SK-N-SH (cell line): ENCODE results near the gene AADACL4. TPM values are rescaled to one million over a fixed set of nuclear protein-coding genes. Genes with fewer than 3 reads are reported as not detected.

Experiments used
- CTCF ChIA-PET: fragments of 300-600, 350-600 bp; formaldehyde crosslinking; extraction: SDS; loops from one replicate; lab custom pipeline; 2021; lab: Yijun Ruan, JAX
- POLR2A ChIA-PET: fragments of 350-600 bp; sonication (Branson Sonifier 250); formaldehyde crosslinking; extraction: SDS; loops from one replicate; lab custom pipeline; 2020; ENCODE audit warnings: antibody characterized with exemption, inconsistent platforms; lab: Yijun Ruan, JAX
- DNase-seq: peaks from one replicate; pipeline ENCODE4 v3.0.0; 2012
- H2AFZ ChIP-seq: fragments of 200-600 bp; sonication (generic); 2 replicates; pipeline ENCODE4 v1.8.1; 2016; ENCODE audit warnings: antibody characterized with exemption, mild to moderate bottlenecking, low read depth
- H3F3A ChIP-seq: fragments of 200-600 bp; sonication (generic); replicated peaks from 2 replicates; pipeline ENCODE3; 2016; ENCODE audit warnings: antibody characterized with exemption, mild to moderate bottlenecking; ENCODE audit not compliant: insufficient read depth
- H3K27ac ChIP-seq, 2 experiments: fragments of 200-500 bp in 1 of 2; fragments of 200-600 bp in 1 of 2; sonication (Bioruptor generic) in 1 of 2; sonication (generic), shearing (Covaris generic) in 1 of 2; 2 replicates each; pipeline versions ENCODE4 v1.5.1 to v1.6.1; 2014 to 2016; ENCODE audit warnings: low read depth in 2 of 2, inconsistent platforms in 1 of 2, low read length in 1 of 2, mild to moderate bottlenecking in 1 of 2, mixed read lengths in 1 of 2
- H3K27me3 ChIP-seq: fragments of 200-600 bp; sonication (generic), shearing (Covaris generic); 2 replicates; pipeline ENCODE4 v1.6.1; 2016; ENCODE audit warnings: mixed run types; ENCODE audit not compliant: insufficient read depth
- H3K36me3 ChIP-seq, 2 experiments: fragments of 200-500 bp in 1 of 2; fragments of 200-600 bp in 1 of 2; sonication (Bioruptor generic) in 1 of 2; sonication (generic) in 1 of 2; replicated peaks in 1 of 2; 2 replicates each; pipeline versions ENCODE3 to v1.5.1; 2014 to 2016; ENCODE audit warnings: low read length in 1 of 2, mild to moderate bottlenecking in 1 of 2; ENCODE audit not compliant: insufficient read depth in 2 of 2, control insufficient read depth in 1 of 2
- H3K4me1 ChIP-seq, 2 experiments: fragments of 200-500 bp in 1 of 2; fragments of 200-600 bp in 1 of 2; sonication (Bioruptor generic) in 1 of 2; sonication (generic), shearing (Covaris generic) in 1 of 2; 2 replicates each; pipeline versions ENCODE4 v1.5.1 to v1.6.1; 2014 to 2016; ENCODE audit warnings: low read depth in 1 of 2, low read length in 1 of 2, mixed run types in 1 of 2; ENCODE audit not compliant: insufficient read depth in 2 of 2, control insufficient read depth in 1 of 2
- H3K4me2 ChIP-seq: fragments of 200-600 bp; sonication (generic), shearing (Covaris generic); 2 replicates; pipeline ENCODE4 v1.6.1; 2017; ENCODE audit warnings: mixed run types
- H3K4me3 ChIP-seq, 2 experiments: fragments of 200-500 bp in 1 of 2; fragments of 200-600 bp in 1 of 2; sonication (Bioruptor generic) in 1 of 2; sonication (generic), shearing (Covaris generic) in 1 of 2; 2 replicates each; pipeline versions ENCODE4 v1.5.1 to v1.8.1; 2014 to 2016; ENCODE audit warnings: low read depth in 2 of 2, inconsistent platforms in 1 of 2, low read length in 1 of 2, mild to moderate bottlenecking in 1 of 2, mixed read lengths in 1 of 2, moderate library complexity in 1 of 2
- H3K79me2 ChIP-seq: fragments of 200-600 bp; sonication (generic); 2 replicates; pipeline ENCODE4 v1.8.1; 2017; ENCODE audit warnings: mild to moderate bottlenecking; ENCODE audit not compliant: insufficient read depth
- H3K9ac ChIP-seq: fragments of 200-600 bp; sonication (generic); 2 replicates; pipeline ENCODE4 v1.6.1; 2017; ENCODE audit warnings: mixed run types
- H3K9me2 ChIP-seq: fragments of 200-600 bp; sonication (generic); 2 replicates; pipeline ENCODE4 v1.6.1; 2017; ENCODE audit warnings: mixed run types
- H3K9me3 ChIP-seq: fragments of 200-600 bp; sonication (generic); 2 replicates; pipeline ENCODE4 v1.6.1; 2017; ENCODE audit warnings: mixed run types, mild to moderate bottlenecking, moderate library complexity
- H4K20me1 ChIP-seq: fragments of 200-600 bp; sonication (generic); 2 replicates; pipeline ENCODE4 v1.6.1; 2017; ENCODE audit warnings: mild to moderate bottlenecking, mixed run types; ENCODE audit not compliant: insufficient read depth
- EP300 ChIP-seq, 2 experiments: IDR thresholded peaks; 2 replicates each; pipeline versions ENCODE4 v1.4.0 to v1.6.1; 2012; ENCODE audit warnings: borderline replicate concordance in 1 of 2, low read depth in 1 of 2, low read length in 1 of 2
- GABPA ChIP-seq: IDR thresholded peaks from 2 replicates; pipeline ENCODE4 v1.4.0; 2012; ENCODE audit warnings: low read depth, mild to moderate bottlenecking
- GATA2 ChIP-seq: sonication (generic); formaldehyde crosslinking; IDR thresholded peaks from 2 replicates; pipeline ENCODE4 v1.5.0; 2020; ENCODE audit warnings: mild to moderate bottlenecking, missing genetic modification reagents
- JUND ChIP-seq: IDR thresholded peaks from 2 replicates; pipeline ENCODE4 v1.4.0; 2012
- MXI1 ChIP-seq: IDR thresholded peaks from 2 replicates; pipeline ENCODE4 v1.6.1; 2012; ENCODE audit warnings: mild to moderate bottlenecking, low read depth, low read length, improper control_type of control experiment
- RCOR1 ChIP-seq: fragments of 150-350 bp; IDR thresholded peaks from 2 replicates; pipeline ENCODE4 v1.6.1; 2017; ENCODE audit warnings: antibody characterized with exemption, low read length
- TEAD4 ChIP-seq: IDR thresholded peaks from 2 replicates; pipeline ENCODE4 v1.4.0; 2012; ENCODE audit warnings: mild to moderate bottlenecking, borderline replicate concordance; ENCODE audit not compliant: insufficient read depth
- YY1 ChIP-seq: IDR thresholded peaks from 2 replicates; pipeline ENCODE4 v1.4.0; 2012; ENCODE audit warnings: low read depth, mild to moderate bottlenecking
- WGBS: methylation state at CpG from one replicate; pipeline ENCODE4 v1.1.6; 2017; ENCODE audit warnings: low lambda C conversion rate; 5-methylcytosine and 5-hydroxymethylcytosine counted together
- polyA plus RNA-seq, 3 experiments: library from polyadenylated mRNA; depleted of rRNA; stranded (reverse); fragments of >200 nt; gene quantifications; 2 replicates each; pipeline ENCODE4 v1.2.3, GENCODE V29; 2012
- TF ChIP-seq, protein P1 (sequence below): fragments of 150-350 bp; IDR thresholded peaks from 2 replicates; pipeline ENCODE4 v1.6.1; 2016; ENCODE audit warnings: mild to moderate bottlenecking, low read depth, low read length
- TF ChIP-seq, protein P2 (sequence below): IDR thresholded peaks from 2 replicates; pipeline ENCODE4 v1.4.0; 2012; ENCODE audit warnings: low read depth
- TF ChIP-seq, protein P3 (sequence below): IDR thresholded peaks from 2 replicates; pipeline ENCODE4 v1.4.0; 2012; ENCODE audit warnings: low read depth, borderline replicate concordance
- TF ChIP-seq, protein P4 (sequence below): fragments of 200-600 bp; sonication (generic); IDR thresholded peaks from 2 replicates; pipeline ENCODE4 v1.6.1; 2017; ENCODE audit warnings: antibody characterized with exemption, mild to moderate bottlenecking, moderate library complexity
- TF ChIP-seq, protein P5 (sequence below): IDR thresholded peaks from 2 replicates; pipeline ENCODE4 v1.6.1; 2012; ENCODE audit warnings: mild to moderate bottlenecking, low read depth, low read length, moderate library complexity
- TF ChIP-seq, protein P6 (sequence below): IDR thresholded peaks from 2 replicates; pipeline ENCODE4; 2012

AADACL4 gene
- polyA plus RNA-seq, 1 of the 3 experiments (the other 2 are of a cell fraction) = 0.59 TPM

DNA sequence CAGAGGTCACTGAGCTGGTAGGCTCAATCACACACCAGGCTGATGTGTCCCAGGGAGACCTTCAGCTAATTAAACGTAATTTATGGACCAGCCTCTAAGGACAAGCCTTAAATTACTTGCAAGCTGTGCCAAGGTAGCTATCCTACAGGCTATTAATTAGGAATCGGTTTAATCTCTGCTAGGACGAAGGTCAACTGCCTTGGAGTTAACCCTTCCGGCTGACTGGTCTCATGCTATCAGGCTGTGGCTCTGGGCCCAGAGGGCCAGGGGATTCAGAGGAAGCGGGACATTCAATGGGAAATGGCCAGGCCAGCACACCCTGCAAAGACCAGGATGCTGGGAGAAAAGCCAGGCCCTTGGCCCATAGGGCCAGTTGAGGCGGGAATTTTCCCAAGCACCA lies 44.9 kb upstream of the AADACL4 start:
- ChIA-PET POLR2A (no interaction called here), CTCF (interaction anchor here (0.6 to 1.1 kb wide), 4 partner anchors 20 to 285 kb away, joined by 3 to 4 read pairs (median 3); no protein-coding TSS in a partner anchor)
- H3K79me2 ChIP-seq = no peaks in the 10 kb centered on the region
- H3K4me3 ChIP-seq = no peak overlapping the region
- no peaks in the 10 kb centered on the region for H3K36me3 ChIP-seq
- TF ChIP-seq, protein P1, sequence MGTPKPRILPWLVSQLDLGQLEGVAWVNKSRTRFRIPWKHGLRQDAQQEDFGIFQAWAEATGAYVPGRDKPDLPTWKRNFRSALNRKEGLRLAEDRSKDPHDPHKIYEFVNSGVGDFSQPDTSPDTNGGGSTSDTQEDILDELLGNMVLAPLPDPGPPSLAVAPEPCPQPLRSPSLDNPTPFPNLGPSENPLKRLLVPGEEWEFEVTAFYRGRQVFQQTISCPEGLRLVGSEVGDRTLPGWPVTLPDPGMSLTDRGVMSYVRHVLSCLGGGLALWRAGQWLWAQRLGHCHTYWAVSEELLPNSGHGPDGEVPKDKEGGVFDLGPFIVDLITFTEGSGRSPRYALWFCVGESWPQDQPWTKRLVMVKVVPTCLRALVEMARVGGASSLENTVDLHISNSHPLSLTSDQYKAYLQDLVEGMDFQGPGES = no peak
- TF ChIP-seq, protein P2, sequence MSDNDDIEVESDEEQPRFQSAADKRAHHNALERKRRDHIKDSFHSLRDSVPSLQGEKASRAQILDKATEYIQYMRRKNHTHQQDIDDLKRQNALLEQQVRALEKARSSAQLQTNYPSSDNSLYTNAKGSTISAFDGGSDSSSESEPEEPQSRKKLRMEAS = no peak
- TF ChIP-seq GATA2 (CRISPR knock-in tag) (no peak), RCOR1 (no peak), EP300 (IDR thresholded peaks at IDR 0.05; ENCODE audit: borderline replicate concordance in 1 of 2, low read depth in 1 of 2, low read length in 1 of 2) (no peak), JUND (no peak), GABPA (no peak), YY1 (no peak), MXI1 (no peak), TEAD4 (no peak)
- TF ChIP-seq, protein P3, sequence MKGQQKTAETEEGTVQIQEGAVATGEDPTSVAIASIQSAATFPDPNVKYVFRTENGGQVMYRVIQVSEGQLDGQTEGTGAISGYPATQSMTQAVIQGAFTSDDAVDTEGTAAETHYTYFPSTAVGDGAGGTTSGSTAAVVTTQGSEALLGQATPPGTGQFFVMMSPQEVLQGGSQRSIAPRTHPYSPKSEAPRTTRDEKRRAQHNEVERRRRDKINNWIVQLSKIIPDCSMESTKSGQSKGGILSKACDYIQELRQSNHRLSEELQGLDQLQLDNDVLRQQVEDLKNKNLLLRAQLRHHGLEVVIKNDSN = no peak
- TF ChIP-seq, protein P4, sequence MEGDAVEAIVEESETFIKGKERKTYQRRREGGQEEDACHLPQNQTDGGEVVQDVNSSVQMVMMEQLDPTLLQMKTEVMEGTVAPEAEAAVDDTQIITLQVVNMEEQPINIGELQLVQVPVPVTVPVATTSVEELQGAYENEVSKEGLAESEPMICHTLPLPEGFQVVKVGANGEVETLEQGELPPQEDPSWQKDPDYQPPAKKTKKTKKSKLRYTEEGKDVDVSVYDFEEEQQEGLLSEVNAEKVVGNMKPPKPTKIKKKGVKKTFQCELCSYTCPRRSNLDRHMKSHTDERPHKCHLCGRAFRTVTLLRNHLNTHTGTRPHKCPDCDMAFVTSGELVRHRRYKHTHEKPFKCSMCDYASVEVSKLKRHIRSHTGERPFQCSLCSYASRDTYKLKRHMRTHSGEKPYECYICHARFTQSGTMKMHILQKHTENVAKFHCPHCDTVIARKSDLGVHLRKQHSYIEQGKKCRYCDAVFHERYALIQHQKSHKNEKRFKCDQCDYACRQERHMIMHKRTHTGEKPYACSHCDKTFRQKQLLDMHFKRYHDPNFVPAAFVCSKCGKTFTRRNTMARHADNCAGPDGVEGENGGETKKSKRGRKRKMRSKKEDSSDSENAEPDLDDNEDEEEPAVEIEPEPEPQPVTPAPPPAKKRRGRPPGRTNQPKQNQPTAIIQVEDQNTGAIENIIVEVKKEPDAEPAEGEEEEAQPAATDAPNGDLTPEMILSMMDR = no peak
- TF ChIP-seq, protein P5, sequence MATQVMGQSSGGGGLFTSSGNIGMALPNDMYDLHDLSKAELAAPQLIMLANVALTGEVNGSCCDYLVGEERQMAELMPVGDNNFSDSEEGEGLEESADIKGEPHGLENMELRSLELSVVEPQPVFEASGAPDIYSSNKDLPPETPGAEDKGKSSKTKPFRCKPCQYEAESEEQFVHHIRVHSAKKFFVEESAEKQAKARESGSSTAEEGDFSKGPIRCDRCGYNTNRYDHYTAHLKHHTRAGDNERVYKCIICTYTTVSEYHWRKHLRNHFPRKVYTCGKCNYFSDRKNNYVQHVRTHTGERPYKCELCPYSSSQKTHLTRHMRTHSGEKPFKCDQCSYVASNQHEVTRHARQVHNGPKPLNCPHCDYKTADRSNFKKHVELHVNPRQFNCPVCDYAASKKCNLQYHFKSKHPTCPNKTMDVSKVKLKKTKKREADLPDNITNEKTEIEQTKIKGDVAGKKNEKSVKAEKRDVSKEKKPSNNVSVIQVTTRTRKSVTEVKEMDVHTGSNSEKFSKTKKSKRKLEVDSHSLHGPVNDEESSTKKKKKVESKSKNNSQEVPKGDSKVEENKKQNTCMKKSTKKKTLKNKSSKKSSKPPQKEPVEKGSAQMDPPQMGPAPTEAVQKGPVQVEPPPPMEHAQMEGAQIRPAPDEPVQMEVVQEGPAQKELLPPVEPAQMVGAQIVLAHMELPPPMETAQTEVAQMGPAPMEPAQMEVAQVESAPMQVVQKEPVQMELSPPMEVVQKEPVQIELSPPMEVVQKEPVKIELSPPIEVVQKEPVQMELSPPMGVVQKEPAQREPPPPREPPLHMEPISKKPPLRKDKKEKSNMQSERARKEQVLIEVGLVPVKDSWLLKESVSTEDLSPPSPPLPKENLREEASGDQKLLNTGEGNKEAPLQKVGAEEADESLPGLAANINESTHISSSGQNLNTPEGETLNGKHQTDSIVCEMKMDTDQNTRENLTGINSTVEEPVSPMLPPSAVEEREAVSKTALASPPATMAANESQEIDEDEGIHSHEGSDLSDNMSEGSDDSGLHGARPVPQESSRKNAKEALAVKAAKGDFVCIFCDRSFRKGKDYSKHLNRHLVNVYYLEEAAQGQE = no peak
- TF ChIP-seq, protein P6, sequence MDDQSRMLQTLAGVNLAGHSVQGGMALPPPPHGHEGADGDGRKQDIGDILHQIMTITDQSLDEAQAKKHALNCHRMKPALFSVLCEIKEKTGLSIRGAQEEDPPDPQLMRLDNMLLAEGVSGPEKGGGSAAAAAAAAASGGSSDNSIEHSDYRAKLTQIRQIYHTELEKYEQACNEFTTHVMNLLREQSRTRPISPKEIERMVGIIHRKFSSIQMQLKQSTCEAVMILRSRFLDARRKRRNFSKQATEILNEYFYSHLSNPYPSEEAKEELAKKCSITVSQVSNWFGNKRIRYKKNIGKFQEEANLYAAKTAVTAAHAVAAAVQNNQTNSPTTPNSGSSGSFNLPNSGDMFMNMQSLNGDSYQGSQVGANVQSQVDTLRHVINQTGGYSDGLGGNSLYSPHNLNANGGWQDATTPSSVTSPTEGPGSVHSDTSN = no peak
- no peaks in the 10 kb centered on the region for H4K20me1 ChIP-seq
- H3K9me3 ChIP-seq = no peaks in the 10 kb centered on the region
- no peak overlapping the region; a peak in 1 of 4 replicates for H3K27ac ChIP-seq
- WGBS = 89% methylated on average over 5 of the region's 6 CpGs
- peaks cover 11% of the 10 kb centered on the region for H3F3A ChIP-seq
- H3K4me2 ChIP-seq = no peak overlapping the region
- peaks cover 38 to 75% of the 10 kb centered on the region in 2 experiments for H3K4me1 ChIP-seq
- H2AFZ ChIP-seq = no peak overlapping the region
- H3K9me2 ChIP-seq = no peaks in the 10 kb centered on the region
- no peak overlapping the region for H3K9ac ChIP-seq
- no peaks in the 10 kb centered on the region for H3K27me3 ChIP-seq
- DNase-seq = no peak
